Ovary (tissue), 3 donors: ENCODE data around the gene MUSK.

Experiments
- POLR2A ChIP-seq: fragments of 450-650 bp; IDR thresholded peaks from one replicate; pipeline ENCODE4 v1.6.1; 2017; ENCODE audit warnings: antibody characterized with exemption, mild to moderate bottlenecking, moderate library complexity
- TF ChIP-seq, protein P1 (sequence below), 3 donors: fragments of 450-650 bp in 2 of 3; fragments of 200-600 bp in 1 of 3; IDR thresholded peaks; one replicate each; pipeline versions ENCODE4 v1.5.1 to v1.8.0; 2016 to 2022; ENCODE audit warnings: antibody characterized with exemption in 3 of 3, mild to moderate bottlenecking in 1 of 3
- donor health status: DM: no; HTN: no; CAD: no.

DNA sequence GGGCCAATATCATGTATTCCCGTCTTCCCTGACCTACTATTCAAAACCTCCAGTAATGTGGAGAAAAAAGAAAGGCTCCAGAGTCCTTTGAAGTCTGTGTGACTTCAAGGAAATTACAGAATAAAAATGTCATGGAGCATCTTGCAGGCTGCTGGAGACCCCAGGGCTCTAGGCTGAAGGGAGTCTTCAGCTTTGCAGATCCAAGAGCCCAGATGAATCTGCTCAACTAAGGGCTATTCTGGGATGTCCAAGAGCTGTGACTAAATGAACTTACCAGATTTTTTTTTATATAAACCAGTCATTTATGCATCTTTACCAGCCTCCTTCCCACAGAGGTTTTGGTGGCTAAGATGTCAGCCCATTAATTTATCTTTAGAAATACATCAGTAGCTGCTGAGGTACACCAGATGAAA is 167.3 kb downstream of the MUSK start:
- TF ChIP-seq, protein P1, sequence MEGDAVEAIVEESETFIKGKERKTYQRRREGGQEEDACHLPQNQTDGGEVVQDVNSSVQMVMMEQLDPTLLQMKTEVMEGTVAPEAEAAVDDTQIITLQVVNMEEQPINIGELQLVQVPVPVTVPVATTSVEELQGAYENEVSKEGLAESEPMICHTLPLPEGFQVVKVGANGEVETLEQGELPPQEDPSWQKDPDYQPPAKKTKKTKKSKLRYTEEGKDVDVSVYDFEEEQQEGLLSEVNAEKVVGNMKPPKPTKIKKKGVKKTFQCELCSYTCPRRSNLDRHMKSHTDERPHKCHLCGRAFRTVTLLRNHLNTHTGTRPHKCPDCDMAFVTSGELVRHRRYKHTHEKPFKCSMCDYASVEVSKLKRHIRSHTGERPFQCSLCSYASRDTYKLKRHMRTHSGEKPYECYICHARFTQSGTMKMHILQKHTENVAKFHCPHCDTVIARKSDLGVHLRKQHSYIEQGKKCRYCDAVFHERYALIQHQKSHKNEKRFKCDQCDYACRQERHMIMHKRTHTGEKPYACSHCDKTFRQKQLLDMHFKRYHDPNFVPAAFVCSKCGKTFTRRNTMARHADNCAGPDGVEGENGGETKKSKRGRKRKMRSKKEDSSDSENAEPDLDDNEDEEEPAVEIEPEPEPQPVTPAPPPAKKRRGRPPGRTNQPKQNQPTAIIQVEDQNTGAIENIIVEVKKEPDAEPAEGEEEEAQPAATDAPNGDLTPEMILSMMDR (IDR thresholded peaks at IDR 0.05): no peak
- TF ChIP-seq POLR2A: no peak
